GM12892 (cell line): Measurements from ENCODE around the gene TLNRD1.
"Not testable (repeated sequence)": the region's sequence is repeated elsewhere in the genome, so short reads cannot be mapped to it uniquely, and the experiment has no call there.

ENCODE experiments used
- POLR2A ChIP-seq: IDR thresholded peaks from 2 replicates; pipeline ENCODE4 v1.6.1; 2011; ENCODE audit warnings: low read depth, low read length, control low read depth
- POLR2AphosphoS5 ChIP-seq: IDR thresholded peaks from 2 replicates; pipeline ENCODE4 v1.6.1; 2011; ENCODE audit warnings: low read depth, low read length, control low read depth

- TF ChIP-seq POLR2A, POLR2AphosphoS5: not testable (repeated sequence)
Measured at GRCh38 chr15:80965454-80965853, 35.3 kb upstream of the TLNRD1 start.
